Stimulated activated CD4-positive, alpha-beta T cell treated with anti-CD3 and anti-CD28 coated beads, Interleukin-4, amount 100 ng/mL, for 24 hours (primary cell): ENCODE data around the gene IER5L.
"Not testable (repeated sequence)": the region's sequence is repeated elsewhere in the genome, so short reads cannot be mapped to it uniquely, and the experiment has no call there.

Source experiments
- DNase-seq: peaks from one replicate; pipeline ENCODE4 v3.0.0-alpha.2; 2020

Gene IER5L

DNA sequence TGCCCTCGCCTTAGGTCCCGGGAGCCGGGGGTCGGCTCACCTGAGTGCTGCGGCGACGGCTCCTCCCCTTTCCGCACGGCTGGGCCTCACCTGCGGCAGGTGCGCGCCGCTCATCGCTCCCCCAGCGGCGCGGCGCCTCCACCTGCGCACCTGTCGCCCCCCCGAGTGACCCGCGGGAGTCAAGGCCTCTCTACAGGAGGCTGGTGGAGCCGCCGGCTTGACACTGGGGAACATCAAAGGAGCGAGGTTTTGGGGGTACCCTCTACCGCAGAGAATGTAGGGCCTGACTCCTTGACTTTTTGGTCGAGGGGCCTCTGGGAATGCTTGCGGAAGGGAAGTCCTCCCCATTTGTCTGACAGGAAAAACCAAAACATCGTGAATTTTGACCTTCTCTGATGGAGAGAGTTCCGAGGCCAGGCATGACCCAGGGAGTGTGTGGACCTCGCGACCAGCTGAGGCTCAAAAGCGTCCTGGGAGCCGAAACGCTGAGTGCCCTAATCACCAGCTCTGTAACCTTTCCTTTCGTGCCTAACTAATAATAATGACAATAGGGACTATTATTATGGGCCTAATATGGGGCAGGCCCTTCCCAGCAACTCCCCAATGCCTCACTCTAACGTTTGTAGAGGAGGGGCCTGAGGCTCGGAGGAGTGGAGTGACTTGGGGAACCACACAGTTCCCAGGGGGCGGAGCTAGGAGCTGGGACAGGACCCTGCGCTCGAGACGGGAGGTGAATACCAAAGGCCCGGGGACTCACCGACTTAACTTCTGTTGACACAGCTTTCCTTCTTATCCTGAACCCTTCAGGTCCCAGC is 714 bp upstream of the IER5L start:
- DNase-seq: no peak

DNA sequence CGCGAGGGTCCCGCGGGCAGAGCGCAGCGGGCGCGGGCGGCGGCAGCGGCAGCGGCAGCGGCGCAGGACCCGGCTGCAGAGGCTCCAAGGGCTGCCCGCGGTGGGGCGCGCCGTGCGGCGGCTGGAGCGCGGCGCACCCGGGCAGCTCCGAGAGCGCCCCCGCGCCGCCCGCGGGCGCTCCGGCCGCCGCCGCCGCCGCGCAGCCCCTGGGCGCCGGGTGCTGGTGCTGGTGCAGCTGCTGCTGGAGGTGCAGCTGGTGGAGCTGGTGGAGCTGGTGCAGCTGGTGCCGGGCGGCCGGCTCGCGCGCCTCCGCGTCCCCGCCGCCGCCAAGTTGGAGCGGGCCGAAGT is 644 bp downstream of the IER5L start:
- no peak for DNase-seq

DNA sequence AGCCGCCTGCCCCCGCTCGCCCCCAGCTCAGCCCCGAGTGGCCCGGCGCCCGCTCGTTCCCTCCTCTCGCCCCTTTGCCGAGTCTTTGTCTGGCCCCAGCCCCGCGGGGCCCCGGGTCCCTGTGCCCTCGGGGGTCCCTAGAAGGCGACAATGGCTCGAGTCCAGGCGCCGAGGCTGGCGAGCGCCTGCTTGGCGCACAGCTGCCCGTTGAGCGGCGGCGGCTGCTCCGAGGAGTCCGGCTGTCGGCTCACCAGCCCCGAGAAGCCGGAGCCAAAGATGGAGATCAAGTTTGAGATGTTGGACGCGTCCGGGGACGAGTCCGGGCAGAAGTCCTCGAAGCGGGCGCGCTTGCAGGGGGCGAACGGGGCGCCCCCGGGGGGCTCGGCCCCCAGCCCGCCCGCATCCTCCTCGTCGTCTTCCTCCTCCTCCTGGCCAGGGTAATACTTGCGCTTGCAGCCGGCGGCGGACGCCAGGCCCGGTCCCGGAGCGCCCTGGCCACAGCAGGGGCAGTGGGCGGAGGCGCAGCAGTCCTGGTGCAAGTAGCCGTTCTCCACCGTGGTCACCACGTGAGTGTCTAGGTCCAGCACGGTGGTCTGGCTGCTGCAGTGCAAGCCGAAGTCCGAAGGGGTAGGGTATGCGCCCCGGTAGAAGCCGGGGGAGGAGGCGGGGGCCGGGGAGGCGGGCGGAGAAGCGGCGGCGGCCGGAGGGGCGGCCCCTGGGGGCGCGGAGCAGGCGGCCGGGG is 1.2 kb downstream of the IER5L start:
- no peak for DNase-seq

DNA sequence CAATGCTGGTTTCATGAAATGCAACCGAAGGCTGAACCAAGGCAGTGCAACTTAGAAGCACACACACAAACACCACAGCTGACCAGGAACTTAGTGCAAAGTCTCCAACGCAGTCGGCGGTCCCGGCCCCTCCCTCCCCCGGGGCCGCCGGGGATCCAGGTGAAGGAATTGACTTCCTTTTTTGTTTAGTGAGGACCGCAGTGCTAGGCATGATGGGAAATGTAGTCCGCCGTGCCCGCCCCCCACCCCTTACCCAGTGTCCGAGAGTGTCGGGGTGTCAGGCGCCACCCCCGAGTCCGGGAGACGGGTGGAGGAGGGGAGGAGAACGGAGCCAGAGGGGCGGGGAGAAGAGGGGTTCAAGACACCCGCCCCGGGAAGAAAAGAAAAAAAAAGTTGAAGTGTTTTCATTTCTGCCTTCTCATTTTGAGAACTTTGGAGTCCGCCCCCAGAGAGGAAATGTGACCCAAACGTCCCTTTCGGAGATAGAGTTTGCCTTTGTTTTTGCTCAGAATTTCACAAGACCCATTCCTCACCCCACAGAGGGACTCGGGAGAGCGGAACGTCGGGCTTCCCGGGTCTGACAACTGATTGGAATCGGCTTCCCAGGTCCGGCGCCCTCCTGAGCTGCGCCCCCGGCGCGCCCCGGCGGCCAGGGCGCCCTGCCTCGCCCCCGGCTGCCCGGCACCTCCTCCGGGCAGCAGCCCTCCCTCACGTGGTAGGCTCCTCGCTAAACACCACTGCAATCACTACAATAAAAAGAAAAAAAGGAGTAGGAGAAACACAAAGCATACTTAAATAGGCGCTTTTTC is 2.0 kb downstream of the IER5L start:
- peak; percentile 48 for DNase-seq

DNA sequence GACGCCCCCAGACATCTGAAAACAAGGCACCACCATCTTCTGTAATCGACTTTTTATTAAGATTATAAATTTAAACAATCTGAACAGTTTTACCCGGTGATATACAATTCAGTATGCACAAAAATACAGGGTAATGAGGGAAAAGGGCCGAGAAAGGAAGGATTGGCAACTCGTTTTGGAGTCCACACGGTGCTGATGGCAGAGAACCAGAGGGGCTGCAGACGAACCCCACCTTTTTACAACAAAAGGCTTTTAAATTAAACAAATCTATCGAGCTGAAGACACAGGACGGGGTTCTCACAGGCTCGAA is 2.6 kb downstream of the IER5L start:
- DNase-seq: no peak

DNA sequence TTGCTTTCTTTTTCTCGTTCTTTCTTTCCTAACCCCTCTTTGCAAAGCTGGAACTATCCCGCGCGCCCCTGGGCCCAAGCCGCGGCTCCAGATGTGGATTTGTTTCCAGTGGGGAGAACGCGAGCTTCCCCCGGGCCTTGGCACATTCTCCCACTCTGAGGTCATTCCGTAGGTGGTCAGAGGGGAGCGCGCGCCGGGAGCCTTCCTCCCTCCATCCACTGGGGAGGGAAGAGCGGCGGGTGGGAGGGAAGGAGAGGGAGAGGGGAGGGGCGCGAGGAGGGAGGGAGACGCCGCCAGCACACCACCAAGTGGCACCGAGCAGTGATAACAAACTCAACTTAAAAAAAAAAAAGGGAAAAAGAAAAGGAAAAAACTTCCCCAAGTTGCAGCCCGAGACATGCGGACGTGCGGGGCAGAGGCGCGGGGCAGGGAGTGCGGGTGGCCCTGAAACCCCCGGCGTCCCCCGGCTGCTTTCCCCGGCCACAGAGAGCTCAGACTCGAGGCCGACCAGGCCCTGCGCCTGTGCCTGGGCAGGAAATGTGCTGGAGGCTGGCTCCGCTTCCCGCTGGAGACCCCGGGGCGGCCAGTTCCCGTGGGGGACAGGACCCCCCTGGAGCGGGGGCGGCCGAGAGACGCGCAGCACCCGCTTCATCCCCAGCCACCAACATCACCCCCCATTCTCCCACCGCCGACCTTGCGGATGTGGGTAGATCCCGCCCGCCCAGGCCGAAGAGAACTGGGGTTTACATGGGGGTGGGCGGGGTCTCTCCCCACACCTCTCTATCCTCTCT is 3.1 kb downstream of the IER5L start:
- peak; percentile 19 for DNase-seq

DNA sequence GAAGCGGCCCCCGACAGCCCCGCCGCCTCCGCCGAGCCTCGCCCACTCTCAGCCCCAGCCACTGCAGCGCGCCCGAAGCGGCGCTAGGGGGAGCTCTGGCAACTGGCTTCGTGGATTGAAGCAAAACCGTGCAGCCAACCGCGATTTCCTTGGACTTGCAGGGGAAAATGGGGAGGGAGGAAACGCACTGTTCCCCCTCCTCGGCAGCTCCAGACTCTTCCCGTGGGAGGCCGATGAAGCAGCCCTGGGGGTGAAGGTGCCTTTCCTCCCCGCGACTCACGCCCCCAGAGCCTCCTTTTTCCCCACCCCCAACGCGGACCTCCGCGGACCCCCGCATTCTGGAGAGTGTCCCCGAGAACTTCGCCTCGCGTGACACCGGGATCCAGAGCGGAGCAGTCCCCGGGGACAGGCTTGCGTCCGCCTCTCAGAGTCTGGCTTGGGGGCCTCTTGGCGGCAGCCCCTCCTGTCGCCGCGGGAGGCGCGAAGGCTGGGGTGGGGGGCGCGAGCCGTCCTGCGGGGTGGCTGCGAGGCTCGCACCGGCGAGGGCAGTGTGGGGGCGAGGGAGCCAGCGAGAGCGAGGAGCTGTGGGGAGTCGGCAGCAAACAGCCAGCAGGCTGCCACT is 3.8 kb downstream of the IER5L start:
- DNase-seq: peak; percentile 80

DNA sequence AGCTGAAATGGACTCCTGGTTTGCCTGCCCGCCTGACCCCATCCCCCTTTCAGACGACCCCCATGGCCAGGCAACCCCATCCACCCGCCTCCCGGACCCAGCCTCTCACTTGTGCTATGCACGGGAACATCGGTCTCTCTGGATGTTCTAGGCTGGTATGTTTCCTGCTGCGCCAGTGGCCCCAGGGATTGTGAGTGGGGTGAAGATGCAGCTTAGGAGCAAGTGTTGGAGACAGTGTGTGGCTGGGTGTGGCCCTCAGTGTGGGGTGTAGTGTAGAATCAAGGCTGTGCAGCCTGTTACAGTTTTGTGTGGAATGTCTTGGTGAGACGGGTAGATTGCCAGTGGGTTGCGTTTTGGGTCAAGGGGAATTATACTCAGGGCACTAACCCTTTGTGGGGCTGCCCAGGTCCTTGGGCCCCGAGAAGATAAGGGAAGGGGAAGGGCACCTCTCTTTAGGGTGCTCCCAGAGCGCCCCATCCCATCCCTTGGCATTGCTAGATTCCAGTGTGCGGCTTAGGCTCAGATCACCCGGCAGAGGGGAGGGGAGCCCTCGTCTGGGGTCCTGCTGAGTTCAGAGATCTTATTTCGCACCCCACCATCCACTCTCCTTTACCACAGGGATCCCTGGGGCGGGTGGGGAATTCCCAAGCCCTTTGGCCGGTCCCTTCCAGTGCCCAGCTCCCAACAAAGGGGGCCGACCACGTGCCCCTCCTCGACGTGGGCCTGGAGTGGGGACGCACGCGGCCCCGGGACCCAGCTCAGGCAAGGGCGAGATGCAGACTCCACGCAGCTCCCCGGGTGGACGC is 4.6 kb downstream of the IER5L start:
- no peak for DNase-seq

DNA sequence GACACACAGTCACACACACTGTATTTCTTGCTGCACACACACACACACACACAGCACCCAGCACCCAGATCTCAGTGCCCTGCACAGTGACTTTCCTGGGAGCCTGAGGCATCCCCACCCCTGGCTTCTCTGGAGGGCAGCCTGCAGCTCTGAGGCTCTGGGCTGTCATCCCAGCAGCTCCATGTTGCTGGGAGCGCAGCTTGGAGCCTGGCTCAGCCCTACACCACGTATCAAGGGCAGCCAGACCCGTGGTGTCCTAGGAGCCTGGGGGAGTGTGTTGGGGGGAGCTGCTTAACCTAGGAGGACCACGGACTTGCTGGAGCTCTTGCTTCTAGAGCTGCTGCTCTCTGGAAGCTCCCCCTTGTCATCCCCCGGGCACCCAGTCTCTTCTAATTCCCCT is 5.2 kb downstream of the IER5L start:
- no peak for DNase-seq

DNA sequence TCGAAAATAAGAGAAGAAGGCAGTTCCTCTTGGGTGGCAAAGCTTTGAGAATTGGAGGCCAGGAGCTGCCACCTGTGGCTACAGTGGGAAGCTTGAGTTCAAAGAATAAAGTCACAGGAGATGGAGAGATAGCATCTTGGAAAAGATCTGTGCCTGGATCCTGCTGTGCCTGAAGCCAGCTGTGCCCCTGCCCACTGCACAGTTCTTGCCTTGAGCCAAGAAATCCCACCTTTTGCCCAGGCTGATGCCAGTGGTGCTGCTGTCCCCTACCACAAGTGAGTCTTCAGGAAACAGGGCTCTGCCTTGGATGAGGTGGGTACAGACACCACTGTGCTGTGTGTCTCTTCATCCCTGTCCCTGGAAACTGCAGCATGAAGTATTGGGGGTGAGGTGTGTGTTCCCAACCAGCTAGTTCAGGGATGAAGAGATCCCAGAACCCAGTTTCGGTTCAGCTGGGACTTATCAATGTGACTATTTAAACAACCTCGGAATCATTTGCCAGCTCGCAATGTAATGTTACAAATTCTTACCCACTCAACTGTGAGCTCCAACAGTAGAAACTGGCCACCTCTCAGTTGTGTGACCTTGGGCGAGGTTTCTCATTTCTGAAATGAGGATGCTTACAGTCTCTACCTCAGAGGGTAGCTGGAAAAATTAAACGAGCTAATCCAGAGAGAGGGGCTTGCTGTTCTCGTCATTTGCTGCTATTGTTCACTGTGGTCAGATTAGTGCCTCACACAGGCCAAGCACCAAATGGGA is 5.9 kb downstream of the IER5L start:
- DNase-seq: no peak

DNA sequence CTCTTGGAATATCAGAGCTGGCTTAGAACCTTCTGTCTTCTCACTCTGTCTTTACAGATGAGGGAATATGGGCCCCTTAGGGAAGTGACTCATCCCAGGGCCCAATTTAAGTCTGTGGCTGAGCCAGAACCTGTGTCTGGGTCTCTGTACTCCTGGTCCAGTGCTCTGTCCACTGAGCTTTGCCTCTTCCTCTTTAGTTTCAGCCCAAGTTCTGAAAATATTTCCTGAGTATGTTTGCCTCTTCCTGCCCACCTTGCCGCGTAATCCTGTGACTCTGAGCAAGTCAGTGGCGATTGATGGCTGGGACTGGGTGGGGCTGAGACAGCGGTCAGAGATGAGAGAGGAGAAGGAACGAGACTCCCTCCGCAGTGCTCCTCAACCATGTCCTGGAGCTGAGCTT is 7.8 kb downstream of the IER5L start:
- no peak for DNase-seq

DNA sequence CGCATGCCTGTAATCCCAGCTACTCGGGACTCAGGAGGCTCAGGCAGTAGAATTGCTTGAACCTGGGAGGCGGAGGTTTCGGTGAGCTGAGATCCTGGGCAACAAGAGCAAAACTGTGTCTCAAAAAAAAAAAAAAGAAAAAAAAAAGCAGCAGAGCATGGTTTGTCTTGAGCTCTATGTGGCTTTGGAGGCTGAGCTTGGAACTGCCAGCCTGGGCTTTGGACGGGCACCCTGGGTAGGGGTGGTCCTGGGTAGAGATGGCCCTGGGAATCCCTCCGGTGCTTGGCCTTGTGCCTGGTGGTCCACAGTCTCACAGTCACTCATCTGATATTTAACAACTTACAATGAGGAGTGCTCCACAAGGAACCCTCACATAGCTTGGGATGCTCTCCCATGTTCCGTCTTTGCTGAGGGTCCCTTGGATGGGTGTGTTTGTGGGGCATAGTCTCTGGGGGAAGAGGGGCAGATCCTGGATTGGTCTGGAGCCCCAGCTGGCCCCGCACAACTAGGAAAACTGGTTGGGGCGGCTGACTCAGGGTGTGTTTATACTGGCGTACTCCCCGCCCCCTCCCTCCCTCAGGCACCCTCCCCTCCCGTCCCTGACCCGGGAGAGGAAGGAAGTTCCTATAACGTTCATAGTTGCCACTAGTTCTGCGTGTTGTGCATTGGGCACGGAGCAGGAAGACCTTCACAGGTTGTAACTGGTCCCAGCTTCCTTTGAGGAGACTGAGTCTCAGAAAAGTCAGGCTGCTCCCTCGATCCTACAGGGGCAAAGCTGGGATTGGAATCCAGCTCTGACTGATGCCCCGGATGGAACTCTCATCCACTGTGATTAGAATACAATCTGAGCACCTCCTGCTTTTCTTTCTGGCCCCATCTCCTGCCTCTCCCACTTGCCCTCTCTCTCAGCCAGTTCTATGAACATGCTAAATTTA is 11.2 kb downstream of the IER5L start:
- DNase-seq: no peak

DNA sequence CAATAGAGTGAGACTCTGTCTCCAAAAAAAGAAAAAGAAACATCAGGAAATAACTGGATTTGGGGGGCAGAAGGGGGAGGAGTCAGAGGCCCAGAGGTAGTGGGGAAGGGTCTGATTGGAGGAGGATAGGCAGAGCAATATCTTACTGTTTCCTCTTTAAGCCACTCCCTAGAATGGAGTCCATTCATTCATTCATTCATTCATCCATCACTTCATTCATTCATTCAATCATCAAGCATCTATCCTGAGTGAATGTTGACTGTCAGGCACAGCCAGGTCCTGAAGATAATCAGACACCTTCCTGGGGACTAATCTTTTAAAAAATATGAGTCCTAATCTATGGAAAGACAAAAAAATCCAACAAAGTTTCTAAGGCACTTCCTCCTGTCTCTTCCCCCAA is 12.9 kb downstream of the IER5L start:
- no peak for DNase-seq

DNA sequence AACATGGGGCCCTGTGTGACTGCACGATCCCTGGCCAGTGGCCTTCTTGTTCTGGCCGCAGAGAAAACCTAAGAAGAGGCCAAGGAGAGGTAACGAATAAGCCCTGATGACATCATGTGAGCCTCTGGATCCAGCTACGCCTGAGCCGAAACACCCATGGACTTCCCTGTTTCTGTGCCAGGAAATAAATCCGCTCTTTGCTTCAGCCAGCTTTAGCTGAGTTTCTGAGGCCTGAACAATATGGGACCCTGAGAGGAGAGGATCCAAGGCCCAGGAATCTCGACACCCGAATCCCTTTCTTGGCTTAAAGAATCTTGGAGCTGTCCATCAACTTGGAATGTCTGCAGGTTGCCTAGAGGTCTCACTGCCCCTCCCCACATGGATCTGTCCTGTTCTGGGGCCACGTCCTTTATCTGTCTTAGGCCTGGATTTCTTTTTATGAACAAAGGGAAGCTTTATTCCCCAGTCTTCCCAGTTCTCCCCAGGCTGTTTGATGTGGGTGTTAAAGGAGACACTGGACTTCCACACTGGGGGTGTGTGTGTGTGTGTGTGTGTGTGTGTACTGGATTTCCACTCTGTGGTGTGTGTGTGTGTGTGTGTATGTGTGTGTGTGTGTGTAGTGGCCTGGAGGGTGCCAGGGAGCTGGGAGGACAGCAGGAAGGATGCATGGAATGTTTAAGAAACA is 13.7 kb downstream of the IER5L start:
- DNase-seq: no peak

DNA sequence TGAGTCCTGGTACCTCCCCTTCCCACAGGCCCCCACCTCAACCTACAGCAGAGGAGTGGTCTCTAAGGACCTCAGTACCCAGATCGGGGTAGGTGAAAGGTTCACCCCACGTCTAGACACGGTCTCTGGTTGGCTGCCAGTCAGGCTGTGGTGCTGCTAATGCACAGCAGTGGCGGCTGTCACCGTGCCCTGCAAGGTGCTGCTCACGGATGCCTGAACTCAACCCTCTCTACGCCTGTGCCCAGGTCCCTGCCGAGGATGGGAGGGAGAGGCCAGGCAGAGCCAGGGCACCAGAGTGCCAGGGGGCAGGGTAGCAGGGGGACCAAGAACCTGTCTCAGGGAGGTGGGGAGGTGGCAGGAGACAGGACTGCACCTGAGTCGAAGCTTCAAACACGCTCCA is 14.3 kb downstream of the IER5L start:
- DNase-seq: no peak

DNA sequence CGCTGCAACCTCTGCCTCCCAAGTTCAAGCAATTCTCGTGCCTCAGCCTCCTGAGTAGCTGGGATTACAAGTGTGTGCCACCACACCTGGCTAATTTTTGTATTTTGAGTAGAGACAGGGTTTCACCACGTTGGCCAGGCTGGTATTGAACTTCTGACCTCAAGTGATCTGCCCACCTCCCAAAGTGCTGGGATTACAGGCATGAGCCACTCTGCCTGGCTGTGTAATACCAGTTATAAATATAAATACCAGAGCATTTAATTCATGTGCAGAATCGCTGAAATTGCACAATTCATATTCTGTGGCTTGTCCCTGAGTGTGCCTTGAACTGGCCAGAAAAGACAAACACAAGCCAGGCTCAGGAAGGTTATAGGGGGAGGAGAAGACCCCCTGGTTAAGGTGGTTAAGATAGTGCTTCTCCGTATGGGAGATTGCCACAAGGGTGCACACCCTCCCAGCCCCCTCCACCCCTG is 14.8 kb downstream of the IER5L start:
- not testable (repeated sequence) for DNase-seq

DNA sequence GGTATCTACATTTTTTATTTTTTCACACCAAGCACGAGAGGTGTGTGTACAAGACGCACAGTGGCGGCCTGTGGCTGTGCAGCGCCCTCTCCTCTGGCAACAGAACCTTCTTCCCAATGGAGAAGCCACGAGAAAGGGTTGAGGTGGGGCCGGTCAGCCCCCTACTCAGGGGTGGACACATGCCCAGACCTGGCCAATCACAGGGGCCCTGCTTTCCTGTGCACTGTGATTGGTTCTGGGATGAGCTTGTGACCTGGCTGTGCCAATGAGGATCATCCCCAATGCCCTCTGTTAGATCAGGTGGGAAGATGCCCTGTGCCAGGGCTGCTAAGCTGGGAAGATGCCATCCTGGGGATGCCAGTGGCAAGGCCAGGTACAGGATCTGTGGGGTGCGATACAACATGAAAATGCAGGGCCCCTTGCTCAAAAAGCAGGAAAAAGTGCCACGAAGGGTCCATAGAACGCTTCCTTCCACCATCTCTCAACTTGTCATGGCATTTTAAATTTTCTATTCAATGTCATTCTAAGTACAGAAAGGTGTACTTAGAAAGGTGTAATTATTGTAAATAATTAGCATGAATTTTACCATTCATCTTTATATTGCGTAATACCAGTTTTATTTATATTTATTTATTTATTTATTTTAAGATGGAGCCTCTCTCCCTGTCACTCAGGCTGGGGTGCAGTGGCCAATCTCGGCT is 15.4 kb downstream of the IER5L start:
- DNase-seq: no peak

DNA sequence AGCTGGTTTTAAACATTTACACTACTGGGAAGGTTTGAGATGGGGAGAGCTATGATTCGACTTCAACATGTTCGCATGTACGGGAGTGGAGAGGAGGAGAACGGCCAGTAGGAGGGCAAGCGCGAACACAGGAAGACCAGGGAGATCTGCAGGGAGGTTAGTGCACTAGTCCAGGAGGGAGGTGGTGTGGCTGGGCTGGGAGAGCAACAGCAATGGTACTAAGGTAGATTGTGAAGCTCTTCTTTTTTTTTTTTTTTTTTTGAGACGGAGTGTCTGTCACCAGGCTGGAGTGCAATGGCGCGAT is 16.6 kb downstream of the IER5L start:
- no peak for DNase-seq
